Esophagus muscularis mucosa (tissue), 3 donors: Measurements from ENCODE around the gene RAI1.

ENCODE experiments used
- CTCF ChIP-seq, 3 experiments: fragments of 200-600 bp in 2 of 3; fragments of 450-650 bp in 1 of 3; sonication (generic) in 2 of 3; IDR thresholded peaks; one replicate each; pipeline ENCODE4 v1.5.1; 2017 to 2019; ENCODE audit warnings: antibody characterized with exemption in 3 of 3, mild to moderate bottlenecking in 2 of 3, moderate library complexity in 1 of 3
- POLR2A ChIP-seq: fragments of 450-650 bp; IDR thresholded peaks from one replicate; pipeline ENCODE4 v1.6.1; 2017; ENCODE audit warnings: antibody characterized with exemption, moderate library complexity, mild to moderate bottlenecking, low read depth
- POLR2AphosphoS5 ChIP-seq, 2 donors: sonication (generic); formaldehyde crosslinking; IDR thresholded peaks; one replicate each; pipeline ENCODE4 v1.6.1; 2017; ENCODE audit warnings: antibody characterized with exemption in 2 of 2

GRCh38 chr17:17767154-17767869 is 86.1 kb downstream of the RAI1 start:
- TF ChIP-seq CTCF (IDR thresholded peaks at IDR 0.05), result no peak
- no peak for TF ChIP-seq POLR2A
- TF ChIP-seq POLR2AphosphoS5 (IDR thresholded peaks at IDR 0.05), result no peak
